ENCODE results near the gene ABHD10. TPM values are rescaled to one million over a fixed set of nuclear protein-coding genes. Genes with fewer than 3 reads are reported as not detected.
A peak's percentile ranks its signal among the peaks of the same experiment; 100 is the strongest.

Gene ABHD10
- total RNA-seq, 1 donor from 2014 or later: 18.7 TPM

DNA sequence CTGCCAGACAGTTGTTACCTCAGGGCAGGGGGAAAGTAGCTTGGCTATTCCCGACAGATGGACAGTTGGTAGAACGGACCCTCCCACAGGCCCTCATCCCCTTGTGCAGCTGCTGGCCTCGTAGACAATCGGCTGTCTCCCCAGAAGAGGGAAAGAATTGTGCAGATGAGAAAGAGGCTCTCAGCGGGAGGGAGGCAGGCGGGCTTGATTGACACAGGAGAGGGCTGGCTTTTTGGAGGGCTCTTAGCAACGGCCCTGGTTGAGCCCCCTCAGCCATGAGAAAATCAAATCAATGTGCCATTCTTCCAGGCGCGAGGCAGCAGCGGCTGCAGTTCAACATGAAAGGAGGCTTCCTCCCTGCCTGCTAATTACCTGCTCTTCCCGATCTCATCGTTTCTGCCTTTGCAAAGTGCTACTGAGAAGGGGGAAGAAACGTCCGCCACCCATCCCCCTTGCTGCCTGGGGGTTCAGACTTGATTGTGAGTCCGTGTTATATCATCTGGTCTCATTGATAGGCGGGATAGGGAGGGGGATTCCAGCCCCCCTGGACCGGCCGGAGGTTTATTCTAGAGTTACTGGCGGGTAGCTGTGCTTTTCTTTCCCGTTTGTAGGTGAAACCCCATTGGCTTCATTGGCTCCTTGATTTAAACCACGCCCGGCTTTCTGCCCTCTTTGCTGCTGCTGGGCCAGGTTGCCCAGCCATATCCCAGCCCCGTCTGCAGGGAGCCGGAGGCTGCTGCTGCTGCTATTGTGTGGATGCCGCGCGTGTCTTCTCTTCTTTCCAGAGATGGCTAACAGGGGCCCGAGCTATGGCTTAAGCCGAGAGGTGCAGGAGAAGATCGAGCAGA is 20.0 kb downstream of the ABHD10 start, which contains the start of gene TAGLN3:
TSS of gene TAGLN3 (plus strand) at position 287 of the 848 bp plus-strand sequence. CDS start at position 788, 501 bp downstream.
- DNase-seq (ENCODE audit: low spot score): peak; percentile 26
- Mint-ChIP-seq H3K36me3 (ENCODE audit: low read depth, unreplicated experiment) (no peaks in the 10 kb centered on the region), H3K4me1 (ENCODE audit: unreplicated experiment) (peaks cover 15% of the 10 kb centered on the region), H3K27ac (ENCODE audit: unreplicated experiment) (no peak within 1 kb of the TSS), H3K9me3 (ENCODE audit: unreplicated experiment) (no peaks in the 10 kb centered on the region), H3K27me3 (ENCODE audit: unreplicated experiment) (peaks cover 3% of the 10 kb centered on the region), H3K4me3 (ENCODE audit: unreplicated experiment) (peak within 1 kb of the TSS; percentile 82)
- TF ChIP-seq, protein P1, sequence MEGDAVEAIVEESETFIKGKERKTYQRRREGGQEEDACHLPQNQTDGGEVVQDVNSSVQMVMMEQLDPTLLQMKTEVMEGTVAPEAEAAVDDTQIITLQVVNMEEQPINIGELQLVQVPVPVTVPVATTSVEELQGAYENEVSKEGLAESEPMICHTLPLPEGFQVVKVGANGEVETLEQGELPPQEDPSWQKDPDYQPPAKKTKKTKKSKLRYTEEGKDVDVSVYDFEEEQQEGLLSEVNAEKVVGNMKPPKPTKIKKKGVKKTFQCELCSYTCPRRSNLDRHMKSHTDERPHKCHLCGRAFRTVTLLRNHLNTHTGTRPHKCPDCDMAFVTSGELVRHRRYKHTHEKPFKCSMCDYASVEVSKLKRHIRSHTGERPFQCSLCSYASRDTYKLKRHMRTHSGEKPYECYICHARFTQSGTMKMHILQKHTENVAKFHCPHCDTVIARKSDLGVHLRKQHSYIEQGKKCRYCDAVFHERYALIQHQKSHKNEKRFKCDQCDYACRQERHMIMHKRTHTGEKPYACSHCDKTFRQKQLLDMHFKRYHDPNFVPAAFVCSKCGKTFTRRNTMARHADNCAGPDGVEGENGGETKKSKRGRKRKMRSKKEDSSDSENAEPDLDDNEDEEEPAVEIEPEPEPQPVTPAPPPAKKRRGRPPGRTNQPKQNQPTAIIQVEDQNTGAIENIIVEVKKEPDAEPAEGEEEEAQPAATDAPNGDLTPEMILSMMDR (IDR thresholded peaks at IDR 0.05; ENCODE audit: unreplicated experiment): no peak

DNA sequence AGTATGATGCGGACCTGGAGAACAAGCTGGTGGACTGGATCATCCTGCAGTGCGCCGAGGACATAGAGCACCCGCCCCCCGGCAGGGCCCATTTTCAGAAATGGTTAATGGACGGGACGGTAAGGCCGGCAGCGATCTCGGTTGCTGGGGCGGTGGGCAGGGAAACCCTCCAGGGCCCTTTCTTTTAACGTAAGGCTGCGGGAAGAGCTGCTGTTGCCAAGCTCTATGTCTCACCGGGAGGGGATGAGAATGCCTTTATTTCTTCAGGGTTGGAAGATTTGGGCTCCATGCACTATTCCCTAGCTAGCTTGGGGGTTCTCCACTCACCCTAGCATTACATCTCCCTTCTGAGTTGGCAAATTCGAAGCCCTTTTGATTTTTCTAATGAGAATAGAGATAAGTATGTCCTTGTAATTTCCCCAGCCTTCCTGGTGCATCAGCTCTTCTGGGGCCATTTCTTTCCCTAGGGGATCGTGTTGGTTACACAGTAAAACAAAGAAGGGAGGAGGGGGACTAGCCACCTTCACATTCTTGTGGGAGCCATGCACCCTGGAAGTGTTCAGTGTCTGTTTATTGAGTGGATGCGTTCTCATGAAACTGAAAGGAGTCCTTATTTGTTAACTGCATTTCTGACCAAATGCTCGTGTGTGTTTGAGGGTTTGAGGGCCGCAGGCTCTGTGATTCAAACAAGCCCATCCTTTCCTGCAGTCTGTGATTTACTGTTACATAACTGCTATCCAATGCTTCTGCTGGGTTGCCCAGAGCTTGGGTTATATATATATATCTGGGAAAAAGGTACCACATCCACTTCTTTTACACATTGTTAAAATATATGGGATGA is 20.9 kb downstream of the ABHD10 start:
- Mint-ChIP-seq H3K36me3 (ENCODE audit: low read depth, unreplicated experiment) (no peaks in the 10 kb centered on the region), H3K9me3 (ENCODE audit: unreplicated experiment) (no peaks in the 10 kb centered on the region), H3K27ac (ENCODE audit: unreplicated experiment) (no peak overlapping the region), H3K4me3 (ENCODE audit: unreplicated experiment) (peak overlapping the region; percentile 82), H3K4me1 (ENCODE audit: unreplicated experiment) (peaks cover 14% of the 10 kb centered on the region), H3K27me3 (ENCODE audit: unreplicated experiment) (peaks cover 3% of the 10 kb centered on the region)
- TF ChIP-seq, protein P1 (IDR thresholded peaks at IDR 0.05; ENCODE audit: unreplicated experiment): no peak
- DNase-seq (ENCODE audit: low spot score): no peak

DNA sequence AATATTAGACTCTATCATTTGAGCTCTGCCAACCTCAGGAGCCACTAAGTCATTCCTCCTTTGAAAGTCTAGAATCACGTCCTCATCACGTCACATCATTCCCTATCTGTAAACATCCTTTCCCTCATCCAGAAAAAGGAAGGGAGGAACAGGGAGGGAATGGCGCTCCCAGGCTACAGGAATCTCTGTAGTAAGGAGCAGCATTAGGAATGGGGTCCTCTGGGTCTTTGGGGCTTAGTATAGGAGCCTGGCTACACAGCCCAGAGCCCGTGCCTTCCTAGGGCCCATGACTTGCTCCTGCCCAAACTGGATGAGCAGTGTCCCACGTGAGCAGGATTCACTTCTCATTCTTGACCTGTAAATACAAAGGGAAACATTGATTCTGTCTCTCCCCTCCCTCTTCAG is 21.5 kb downstream of the ABHD10 start:
- TF ChIP-seq, protein P1 (IDR thresholded peaks at IDR 0.05; ENCODE audit: unreplicated experiment): no peak
- peaks cover 3% of the 10 kb centered on the region for H3K27me3 Mint-ChIP-seq (ENCODE audit: unreplicated experiment)
- H3K36me3 Mint-ChIP-seq (ENCODE audit: low read depth, unreplicated experiment): no peaks in the 10 kb centered on the region
- DNase-seq (ENCODE audit: low spot score): no peak
- no peak overlapping the region for H3K27ac Mint-ChIP-seq (ENCODE audit: unreplicated experiment)
- H3K4me1 Mint-ChIP-seq (ENCODE audit: unreplicated experiment): peaks cover 14% of the 10 kb centered on the region
- H3K4me3 Mint-ChIP-seq (ENCODE audit: unreplicated experiment): no peak overlapping the region
- no peaks in the 10 kb centered on the region for H3K9me3 Mint-ChIP-seq (ENCODE audit: unreplicated experiment)

DNA sequence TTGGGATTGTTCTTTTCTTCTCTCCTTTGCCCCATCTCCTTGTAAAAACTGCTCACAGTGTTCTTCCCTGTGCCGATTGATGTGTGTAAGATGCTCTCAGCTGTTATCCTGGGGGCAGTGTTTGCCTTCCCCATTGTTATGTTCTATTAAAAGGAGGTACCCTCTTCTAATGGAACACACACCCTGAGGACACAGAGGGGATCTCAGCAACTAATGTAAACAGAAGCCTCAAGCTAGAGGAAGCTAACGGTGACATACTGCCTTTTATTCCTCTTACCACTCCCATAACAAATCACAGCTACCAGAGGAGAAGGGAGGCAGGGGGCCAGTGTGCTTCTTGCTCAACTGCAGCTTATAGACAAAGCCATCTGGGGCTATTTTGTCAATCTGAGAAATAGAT is 22.1 kb downstream of the ABHD10 start:
- Mint-ChIP-seq H3K27me3 (ENCODE audit: unreplicated experiment) (peaks cover 3% of the 10 kb centered on the region), H3K27ac (ENCODE audit: unreplicated experiment) (no peak overlapping the region), H3K9me3 (ENCODE audit: unreplicated experiment) (no peaks in the 10 kb centered on the region), H3K4me1 (ENCODE audit: unreplicated experiment) (peaks cover 14% of the 10 kb centered on the region), H3K36me3 (ENCODE audit: low read depth, unreplicated experiment) (no peaks in the 10 kb centered on the region), H3K4me3 (ENCODE audit: unreplicated experiment) (no peak overlapping the region)
- DNase-seq (ENCODE audit: low spot score): no peak
- TF ChIP-seq, protein P1 (IDR thresholded peaks at IDR 0.05; ENCODE audit: unreplicated experiment): no peak
